ENCODE measurements around the gene PTTG2. TPM values are rescaled to one million over a fixed set of nuclear protein-coding genes. Genes with fewer than 3 reads are reported as not detected.

The PTTG2 gene
- polyA plus RNA-seq, 4 donors: 0.09 TPM; not detected in 3

- no peak for FAIRE-seq
- H3K27ac ChIP-seq (ENCODE audit: low read depth in 1 of 3, low read length in 2 of 3): no peak overlapping the region
- H3K4me3 ChIP-seq (ENCODE audit: low read depth in 1 of 3, low read length in 3 of 3): no peak overlapping the region
- peaks cover 0 to 7% (median 2%) of the 10 kb centered on the region in 3 donors for H3K36me3 ChIP-seq (ENCODE audit: control insufficient read depth in 3 of 3, insufficient read depth in 2 of 3, low read depth in 1 of 3, low read length in 3 of 3)
- 95 to 97% (median 97%) methylated on average over 1 of the region's 1 CpG for WGBS, 3 donors
- H3K4me1 ChIP-seq (ENCODE audit: control insufficient read depth in 3 of 3, insufficient read depth in 2 of 3, low read depth in 1 of 3, low read length in 2 of 3): peaks cover 0 to 13% (median 6%) of the 10 kb centered on the region in 3 donors
- no peaks in the 10 kb centered on the region for H3K27me3 ChIP-seq (ENCODE audit: control insufficient read depth in 3 of 3, insufficient read depth in 3 of 3, low read length in 3 of 3)
- H3K9me3 ChIP-seq (ENCODE audit: control insufficient read depth in 2 of 2, insufficient read depth in 1 of 2, low read depth in 1 of 2, low read length in 1 of 2): no peaks in the 10 kb centered on the region
- DNase-seq: no peak
Observed at GRCh38 chr4:37983951-37984350, 23.8 kb downstream of the PTTG2 start.

GRCh38 chr4:37985730-37986275, 25.6 kb downstream of the PTTG2 start:
- Histone ChIP-seq H3K27me3 (ENCODE audit: control insufficient read depth in 3 of 3, insufficient read depth in 3 of 3, low read length in 3 of 3) (no peaks in the 10 kb centered on the region), H3K4me3 (ENCODE audit: low read depth in 1 of 3, low read length in 3 of 3) (no peak overlapping the region), H3K36me3 (ENCODE audit: control insufficient read depth in 3 of 3, insufficient read depth in 2 of 3, low read depth in 1 of 3, low read length in 3 of 3) (peaks cover 0 to 7% (median 2%) of the 10 kb centered on the region in 3 donors), H3K9me3 (ENCODE audit: control insufficient read depth in 2 of 2, insufficient read depth in 1 of 2, low read depth in 1 of 2, low read length in 1 of 2) (no peaks in the 10 kb centered on the region), H3K4me1 (ENCODE audit: control insufficient read depth in 3 of 3, insufficient read depth in 2 of 3, low read depth in 1 of 3, low read length in 2 of 3) (peaks cover 0 to 6% (median 0%) of the 10 kb centered on the region in 3 donors), H3K27ac (ENCODE audit: low read depth in 1 of 3, low read length in 2 of 3) (no peak overlapping the region)
- FAIRE-seq: no peak
- DNase-seq: no peak
- WGBS, 3 donors: 76 to 89% (median 87%) methylated on average over 3 of the region's 3 CpGs

- 74 to 89% (median 78%) methylated on average over 5 of the region's 5 CpGs for WGBS, 3 donors
- no peak overlapping the region for H3K27ac ChIP-seq (ENCODE audit: low read depth in 1 of 3, low read length in 2 of 3)
- H3K36me3 ChIP-seq (ENCODE audit: control insufficient read depth in 3 of 3, insufficient read depth in 2 of 3, low read depth in 1 of 3, low read length in 3 of 3): peaks cover 0 to 10% (median 2%) of the 10 kb centered on the region in 3 donors
- no peaks in the 10 kb centered on the region for H3K9me3 ChIP-seq (ENCODE audit: control insufficient read depth in 2 of 2, insufficient read depth in 1 of 2, low read depth in 1 of 2, low read length in 1 of 2)
- FAIRE-seq (no peak), DNase-seq (no peak)
- H3K4me1 ChIP-seq (ENCODE audit: control insufficient read depth in 3 of 3, insufficient read depth in 2 of 3, low read depth in 1 of 3, low read length in 2 of 3): no peaks in the 10 kb centered on the region
- no peak overlapping the region for H3K4me3 ChIP-seq (ENCODE audit: low read depth in 1 of 3, low read length in 3 of 3)
- H3K27me3 ChIP-seq (ENCODE audit: control insufficient read depth in 3 of 3, insufficient read depth in 3 of 3, low read length in 3 of 3): no peaks in the 10 kb centered on the region
Observed at GRCh38 chr4:37988670-37989069, 28.5 kb downstream of the PTTG2 start.

- no peak overlapping the region for H3K4me3 ChIP-seq (ENCODE audit: low read depth in 1 of 3, low read length in 3 of 3)
- 67 to 85% (median 85%) methylated on average over 8 of the region's 8 CpGs for WGBS, 3 donors
- H3K36me3 ChIP-seq (ENCODE audit: control insufficient read depth in 3 of 3, insufficient read depth in 2 of 3, low read depth in 1 of 3, low read length in 3 of 3): peaks cover 0 to 8% (median 2%) of the 10 kb centered on the region in 3 donors
- no peaks in the 10 kb centered on the region for H3K9me3 ChIP-seq (ENCODE audit: control insufficient read depth in 2 of 2, insufficient read depth in 1 of 2, low read depth in 1 of 2, low read length in 1 of 2)
- DNase-seq (no peak), FAIRE-seq (no peak)
- H3K4me1 ChIP-seq (ENCODE audit: control insufficient read depth in 3 of 3, insufficient read depth in 2 of 3, low read depth in 1 of 3, low read length in 2 of 3): peaks cover 0 to 2% (median 0%) of the 10 kb centered on the region in 3 donors
- H3K27me3 ChIP-seq (ENCODE audit: control insufficient read depth in 3 of 3, insufficient read depth in 3 of 3, low read length in 3 of 3): no peaks in the 10 kb centered on the region
- H3K27ac ChIP-seq (ENCODE audit: low read depth in 1 of 3, low read length in 2 of 3): peak overlapping the region in 1 of 3 donors; percentile 79
Observed at GRCh38 chr4:37989398-37990260, 29.4 kb downstream of the PTTG2 start.

- DNase-seq (no peak), FAIRE-seq (no peak)
- no peak overlapping the region for H3K4me3 ChIP-seq (ENCODE audit: low read depth in 1 of 3, low read length in 3 of 3)
- no peak overlapping the region for H3K27ac ChIP-seq (ENCODE audit: low read depth in 1 of 3, low read length in 2 of 3)
- H3K27me3 ChIP-seq (ENCODE audit: control insufficient read depth in 3 of 3, insufficient read depth in 3 of 3, low read length in 3 of 3): no peaks in the 10 kb centered on the region
- no peaks in the 10 kb centered on the region for H3K9me3 ChIP-seq (ENCODE audit: control insufficient read depth in 2 of 2, insufficient read depth in 1 of 2, low read depth in 1 of 2, low read length in 1 of 2)
- H3K36me3 ChIP-seq (ENCODE audit: control insufficient read depth in 3 of 3, insufficient read depth in 2 of 3, low read depth in 1 of 3, low read length in 3 of 3): peaks cover 0 to 10% (median 2%) of the 10 kb centered on the region in 3 donors
- peaks cover 0 to 9% (median 7%) of the 10 kb centered on the region in 3 donors for H3K4me1 ChIP-seq (ENCODE audit: control insufficient read depth in 3 of 3, insufficient read depth in 2 of 3, low read depth in 1 of 3, low read length in 2 of 3)
- 75 to 88% (median 85%) methylated on average over 5 of the region's 5 CpGs for WGBS, 3 donors
Observed at GRCh38 chr4:37990731-37991245, 30.6 kb downstream of the PTTG2 start.

GRCh38 chr4:37991623-37992410, 31.6 kb downstream of the PTTG2 start:
- Histone ChIP-seq H3K4me1 (ENCODE audit: control insufficient read depth in 3 of 3, insufficient read depth in 2 of 3, low read depth in 1 of 3, low read length in 2 of 3) (peaks cover 1 to 18% (median 7%) of the 10 kb centered on the region in 3 donors), H3K27ac (ENCODE audit: low read depth in 1 of 3, low read length in 2 of 3) (no peak overlapping the region)
- WGBS, 3 donors: 91 to 97% (median 93%) methylated on average over 8 of the region's 8 CpGs

GRCh38 chr4:37993806-37994205, 33.6 kb downstream of the PTTG2 start:
- H3K27me3 ChIP-seq (ENCODE audit: control insufficient read depth in 3 of 3, insufficient read depth in 3 of 3, low read length in 3 of 3): no peaks in the 10 kb centered on the region
- H3K4me3 ChIP-seq (ENCODE audit: low read depth in 1 of 3, low read length in 3 of 3): no peak overlapping the region
- peak overlapping the region in 1 of 3 donors; percentile 39 for H3K27ac ChIP-seq (ENCODE audit: low read depth in 1 of 3, low read length in 2 of 3)
- peaks cover 0 to 11% (median 0%) of the 10 kb centered on the region in 3 donors for H3K36me3 ChIP-seq (ENCODE audit: control insufficient read depth in 3 of 3, insufficient read depth in 2 of 3, low read depth in 1 of 3, low read length in 3 of 3)
- no peak for FAIRE-seq
- H3K4me1 ChIP-seq (ENCODE audit: control insufficient read depth in 3 of 3, insufficient read depth in 2 of 3, low read depth in 1 of 3, low read length in 2 of 3): peaks cover 1 to 18% (median 7%) of the 10 kb centered on the region in 3 donors
- DNase-seq: no peak
- no peaks in the 10 kb centered on the region for H3K9me3 ChIP-seq (ENCODE audit: control insufficient read depth in 2 of 2, insufficient read depth in 1 of 2, low read depth in 1 of 2, low read length in 1 of 2)
- WGBS, 3 donors: 76 to 82% (median 80%) methylated on average over 10 of the region's 10 CpGs

More at GRCh38 chr4:37991623-37992410, 31.6 kb downstream of the PTTG2 start:
- H3K27me3 ChIP-seq (ENCODE audit: control insufficient read depth in 3 of 3, insufficient read depth in 3 of 3, low read length in 3 of 3): no peaks in the 10 kb centered on the region
- H3K9me3 ChIP-seq (ENCODE audit: control insufficient read depth in 2 of 2, insufficient read depth in 1 of 2, low read depth in 1 of 2, low read length in 1 of 2): no peaks in the 10 kb centered on the region
- FAIRE-seq (no peak), DNase-seq (no peak)
- peaks cover 0 to 9% (median 2%) of the 10 kb centered on the region in 3 donors for H3K36me3 ChIP-seq (ENCODE audit: control insufficient read depth in 3 of 3, insufficient read depth in 2 of 3, low read depth in 1 of 3, low read length in 3 of 3)
- H3K4me3 ChIP-seq (ENCODE audit: low read depth in 1 of 3, low read length in 3 of 3): no peak overlapping the region

- FAIRE-seq: no peak
- 40 to 44% (median 41%) methylated on average over 3 of the region's 3 CpGs for WGBS, 3 donors
- Histone ChIP-seq H3K4me3 (ENCODE audit: low read depth in 1 of 3, low read length in 3 of 3) (no peak overlapping the region), H3K9me3 (ENCODE audit: control insufficient read depth in 2 of 2, insufficient read depth in 1 of 2, low read depth in 1 of 2, low read length in 1 of 2) (no peaks in the 10 kb centered on the region), H3K27ac (ENCODE audit: low read depth in 1 of 3, low read length in 2 of 3) (peak overlapping the region in 1 of 3 donors; percentile 39), H3K27me3 (ENCODE audit: control insufficient read depth in 3 of 3, insufficient read depth in 3 of 3, low read length in 3 of 3) (no peaks in the 10 kb centered on the region), H3K4me1 (ENCODE audit: control insufficient read depth in 3 of 3, insufficient read depth in 2 of 3, low read depth in 1 of 3, low read length in 2 of 3) (peaks cover 1 to 20% (median 7%) of the 10 kb centered on the region in 3 donors), H3K36me3 (ENCODE audit: control insufficient read depth in 3 of 3, insufficient read depth in 2 of 3, low read depth in 1 of 3, low read length in 3 of 3) (peaks cover 0 to 11% (median 0%) of the 10 kb centered on the region in 3 donors)
- DNase-seq: peak in 1 of 2 donors; percentile 18
Observed at GRCh38 chr4:37994569-37994968, 34.4 kb downstream of the PTTG2 start.

Data from small intestine (tissue), 7 donors.